Measurements from ENCODE around the gene NOSIP. TPM values are rescaled to one million over a fixed set of nuclear protein-coding genes. Genes with fewer than 3 reads are reported as not detected.

NOSIP gene
- polyA plus RNA-seq, 4 donors: 62.3 to 89.4 (median 68.5) TPM

DNA sequence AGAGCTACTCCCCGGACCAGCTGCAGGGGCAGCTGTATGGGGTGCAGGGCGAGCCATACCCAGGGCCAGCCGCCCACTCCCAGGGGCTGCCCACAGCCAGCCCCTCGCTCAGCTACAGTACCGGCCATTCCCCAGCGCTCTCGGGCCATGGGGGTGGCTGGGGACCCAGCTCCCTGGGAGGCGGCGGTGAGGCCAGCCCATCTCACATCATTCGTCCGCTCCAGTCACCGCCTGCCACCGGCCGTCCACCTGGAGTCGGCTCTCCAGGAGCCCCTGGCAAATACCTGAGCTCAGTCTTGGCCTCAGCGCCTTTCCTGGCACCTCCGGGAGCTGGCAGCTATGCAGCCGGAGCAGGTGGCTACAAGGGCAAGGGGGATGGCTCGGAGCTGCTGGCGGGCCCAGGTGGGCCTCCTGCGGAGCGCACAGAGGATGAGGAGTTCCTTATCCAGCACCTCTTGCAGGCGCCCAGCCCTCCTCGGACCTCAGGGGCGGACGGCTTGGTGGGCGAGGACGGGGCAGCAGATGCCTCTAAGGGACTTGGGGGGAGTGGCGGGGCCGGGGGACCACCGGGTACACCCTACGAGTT is 15.6 kb upstream of the NOSIP start:
- DNase-seq (ENCODE audit: low read depth in 4 of 4, low spot score in 2 of 4): no peak

DNA sequence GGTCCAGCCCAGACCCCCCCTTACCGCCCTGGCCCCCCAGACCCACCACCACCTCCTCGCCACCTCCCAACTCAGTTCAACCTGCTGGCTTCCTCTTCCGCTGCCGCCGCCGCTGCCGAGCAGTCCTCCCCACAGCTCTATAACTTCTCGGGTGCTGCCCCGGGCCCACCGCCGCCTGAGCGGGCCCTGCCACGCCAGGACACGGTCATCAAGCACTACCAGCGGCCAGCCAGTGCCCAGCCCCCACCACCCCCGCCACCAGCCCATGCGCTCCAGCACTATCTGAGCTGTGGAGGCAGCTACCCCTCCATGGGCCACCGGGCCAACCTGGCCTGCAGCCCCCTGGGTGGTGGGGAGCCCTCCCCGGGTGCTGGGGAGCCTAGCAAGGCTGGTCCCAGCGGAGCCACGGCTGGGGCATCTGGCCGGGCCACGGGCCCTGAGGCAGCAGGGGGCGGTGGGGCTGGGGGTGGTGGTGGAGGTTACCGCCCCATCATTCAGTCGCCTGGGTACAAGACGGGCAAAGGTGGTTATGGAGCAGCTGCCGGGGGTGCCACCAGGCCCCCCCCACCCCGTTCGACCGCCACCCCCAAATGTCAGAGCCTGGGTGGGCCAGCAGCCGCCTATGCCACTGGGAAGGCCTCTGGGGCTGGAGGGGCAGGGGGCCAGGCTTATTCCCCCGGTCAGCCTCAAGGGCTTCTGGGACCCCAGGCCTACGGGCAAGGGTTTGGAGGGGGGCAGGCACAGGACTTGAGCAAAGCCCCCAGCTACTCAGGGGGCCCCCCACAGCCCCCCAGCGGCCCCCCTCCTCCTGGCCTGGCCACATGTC is 14.8 kb upstream of the NOSIP start:
- DNase-seq (ENCODE audit: low read depth in 4 of 4, low spot score in 2 of 4): no peak

DNA sequence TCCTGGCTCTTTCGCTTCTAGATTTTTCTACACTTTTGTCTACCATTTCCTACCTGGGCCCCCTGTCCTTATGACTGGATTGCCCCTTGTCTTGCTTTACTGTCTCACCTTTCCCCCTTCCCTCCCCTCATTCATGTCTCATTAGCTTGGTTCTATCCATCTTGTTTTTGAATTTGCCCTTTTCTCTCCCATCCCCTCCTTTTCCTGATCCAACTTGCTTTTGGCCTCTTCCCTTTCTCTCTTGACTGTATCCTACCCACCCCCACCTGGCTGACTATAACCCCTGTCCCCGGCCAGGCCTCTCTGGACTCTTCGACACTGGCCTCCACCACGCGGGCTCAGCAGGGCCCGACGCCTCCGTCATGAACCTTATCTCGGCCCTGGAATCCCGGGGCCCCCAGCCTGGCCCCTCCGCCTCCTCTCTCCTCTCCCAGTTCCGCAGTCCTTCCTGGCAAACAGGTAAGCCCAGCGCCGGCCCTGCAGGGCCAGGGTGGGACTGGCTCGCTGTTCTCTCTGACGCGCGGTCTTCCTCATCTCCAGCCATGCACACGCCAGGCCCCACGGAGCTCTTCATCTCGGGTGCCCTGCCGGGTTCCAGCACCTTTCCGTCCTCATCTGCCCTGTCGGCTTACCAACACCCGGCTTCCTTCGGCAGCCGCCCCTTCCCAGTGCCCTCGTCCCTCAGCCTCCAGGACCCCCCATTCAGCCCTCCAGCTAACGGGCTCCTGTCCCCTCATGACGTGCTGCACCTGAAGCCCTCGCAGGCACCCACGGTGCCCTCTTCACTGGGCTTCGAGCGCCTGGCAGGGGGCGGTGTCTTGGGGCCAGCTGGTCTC is 14.0 kb upstream of the NOSIP start:
- no peak for DNase-seq (ENCODE audit: low read depth in 4 of 4, low spot score in 2 of 4)

DNA sequence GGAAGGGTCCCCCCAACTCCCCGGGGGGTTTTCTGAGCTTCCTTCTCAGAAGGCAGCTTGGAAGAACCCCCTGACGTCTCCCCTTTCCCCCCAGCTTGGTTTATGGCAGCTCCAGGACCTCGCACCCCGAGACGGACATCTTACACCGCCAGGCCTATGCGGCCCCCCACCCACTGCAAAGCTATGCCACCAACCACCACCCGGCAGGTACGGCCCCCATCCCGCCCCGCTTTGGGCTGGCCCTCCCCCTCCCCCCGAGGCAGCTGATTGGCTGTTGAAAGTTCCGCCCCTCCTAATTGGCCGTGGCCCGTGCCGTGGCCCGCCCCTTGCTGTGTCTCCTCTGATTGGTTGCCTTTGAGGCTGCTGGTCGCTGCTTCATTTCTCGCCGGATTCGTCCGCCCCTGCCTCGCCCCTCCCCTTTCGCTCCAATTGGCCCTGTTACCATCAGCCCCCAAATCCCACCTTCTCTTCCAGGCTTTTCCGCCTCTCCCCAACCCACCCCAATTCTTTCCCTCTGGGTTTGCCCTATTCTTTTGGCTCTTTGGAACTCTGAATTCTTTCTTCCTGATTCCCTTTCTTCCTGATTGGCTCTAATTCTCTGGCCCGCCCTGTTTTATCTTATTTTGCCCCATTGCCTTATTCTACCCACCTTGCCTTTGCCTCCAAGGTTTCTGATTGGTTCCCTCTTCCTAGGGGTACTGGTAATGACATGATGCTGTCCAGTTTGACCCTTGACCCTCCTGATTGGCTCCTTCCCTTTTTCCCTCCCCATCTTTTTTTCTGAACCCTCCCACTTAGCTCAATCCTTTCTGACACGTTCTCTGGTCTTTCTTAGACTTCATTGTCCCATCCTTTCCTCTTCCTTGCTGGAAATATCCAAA is 13.1 kb upstream of the NOSIP start:
- DNase-seq (ENCODE audit: low read depth in 4 of 4, low spot score in 2 of 4): peak in 1 of 4 donors; percentile 87

DNA sequence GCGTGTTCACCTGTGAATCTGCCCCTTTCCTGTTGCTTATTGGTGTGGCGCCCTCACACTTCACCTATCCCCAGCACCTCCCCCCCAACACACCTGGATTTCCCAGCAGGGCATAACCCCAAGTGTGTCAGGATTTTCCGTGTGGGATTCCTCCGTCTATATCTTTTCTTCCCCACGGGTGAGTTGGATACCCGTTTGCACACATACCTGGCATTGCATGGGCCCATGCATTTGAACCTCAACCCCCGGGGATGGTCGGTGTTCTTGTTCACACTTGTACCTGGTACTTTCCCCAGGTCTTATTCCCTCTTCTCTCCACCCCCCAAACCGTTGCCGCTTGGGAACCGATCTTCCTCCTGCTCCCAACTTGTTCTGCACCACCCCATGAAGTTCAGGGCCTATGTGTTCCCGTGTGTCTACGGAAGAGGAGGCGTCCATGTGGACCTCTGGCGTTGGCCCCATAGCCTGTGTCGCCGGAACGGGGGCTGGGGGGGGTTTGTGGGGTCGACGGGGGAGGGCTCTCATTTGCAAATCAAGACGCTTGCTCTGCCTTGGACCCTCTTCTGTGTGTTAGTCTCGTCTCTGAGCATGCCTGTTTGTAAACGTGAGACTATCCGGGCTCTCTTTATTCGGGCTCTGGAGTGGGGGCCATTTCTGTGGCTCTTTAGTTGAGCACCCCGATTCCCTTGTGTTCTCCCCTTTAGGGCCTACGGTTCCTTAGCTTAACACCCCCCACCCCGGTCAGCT is 12.3 kb upstream of the NOSIP start:
- DNase-seq (ENCODE audit: low read depth in 4 of 4, low spot score in 2 of 4): no peak

DNA sequence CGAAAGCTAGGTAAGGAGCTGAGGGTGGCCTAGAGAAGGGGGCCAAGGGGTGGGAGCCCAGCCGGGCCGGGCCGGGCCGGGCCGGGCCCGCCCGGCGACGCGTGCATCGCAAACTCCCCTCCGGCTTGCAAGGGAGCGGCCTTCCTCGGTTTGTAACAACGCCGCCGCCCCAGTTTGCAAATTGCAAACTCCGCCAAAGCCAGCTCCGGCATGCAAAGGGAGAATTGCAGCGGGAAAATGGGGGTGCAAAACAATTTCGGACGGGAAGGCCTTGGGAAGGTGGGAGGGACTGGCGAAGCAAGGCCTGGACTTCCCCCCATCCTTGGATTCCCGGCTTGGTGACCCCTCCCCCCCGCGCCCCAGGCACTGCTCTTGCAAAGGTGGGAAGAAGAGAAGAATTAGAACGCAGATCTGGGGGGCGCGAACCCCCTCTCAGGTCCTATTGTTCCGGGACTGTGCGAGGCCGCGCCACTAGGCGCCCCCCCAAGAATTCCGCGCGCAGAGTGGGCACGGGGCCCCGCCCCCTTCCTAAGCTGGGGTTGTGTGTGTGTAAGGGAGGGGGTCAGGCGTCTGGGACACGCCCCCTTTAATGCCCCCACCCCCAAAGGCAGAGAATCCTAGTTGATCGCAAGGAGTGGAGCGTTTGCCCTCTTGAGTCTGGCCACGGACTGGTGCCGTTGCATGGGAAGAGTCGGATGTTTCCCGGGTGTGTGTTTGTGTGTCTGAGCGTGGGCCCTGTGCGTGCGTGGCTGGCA is 11.6 kb upstream of the NOSIP start:
- no peak for DNase-seq (ENCODE audit: low read depth in 4 of 4, low spot score in 2 of 4)

DNA sequence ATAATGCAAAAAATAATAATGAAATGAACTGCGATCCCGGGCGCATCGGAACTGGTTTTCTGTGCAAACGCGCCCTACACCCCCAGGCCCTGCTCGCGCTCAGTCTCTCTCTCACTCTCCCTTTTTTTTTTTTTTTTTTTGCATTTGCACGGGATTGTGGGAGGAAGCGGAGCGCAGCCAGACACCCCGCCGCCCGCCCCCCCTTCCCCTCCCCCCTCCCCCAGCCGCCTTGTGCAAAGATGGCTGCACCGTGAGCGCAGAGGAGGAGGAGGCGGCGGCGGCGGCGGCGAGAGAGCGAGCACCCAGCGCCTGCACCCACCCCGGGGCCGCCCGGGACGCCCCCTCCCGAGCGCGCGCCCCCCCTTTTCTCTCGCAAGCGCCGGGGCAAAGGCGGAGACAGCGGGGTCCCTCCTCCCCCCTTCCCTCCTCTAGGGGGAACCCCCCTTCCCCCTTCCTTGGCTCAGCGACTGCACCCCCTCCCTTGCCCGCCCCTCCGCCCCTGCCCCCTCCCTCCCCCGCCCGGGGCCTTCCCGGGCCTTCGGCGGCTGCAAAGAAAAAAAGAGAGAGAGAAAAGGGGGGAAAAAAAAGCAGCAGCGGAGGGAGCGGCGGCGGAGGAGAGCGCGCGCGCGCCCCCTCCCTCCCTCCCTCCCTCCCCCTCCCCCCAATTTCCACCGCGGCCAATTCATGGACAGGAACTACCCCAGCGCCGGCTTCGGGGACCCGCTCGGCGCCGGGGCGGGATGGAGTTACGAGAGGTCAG is 10.8 kb upstream of the NOSIP start, which contains the start of gene PRR12:
Gene PRR12 (plus strand): TSS at position 212 of the 760 bp plus-strand sequence. CDS start 473 bp downstream, at position 685.
- DNase-seq (ENCODE audit: low read depth in 4 of 4, low spot score in 2 of 4): no peak

DNA sequence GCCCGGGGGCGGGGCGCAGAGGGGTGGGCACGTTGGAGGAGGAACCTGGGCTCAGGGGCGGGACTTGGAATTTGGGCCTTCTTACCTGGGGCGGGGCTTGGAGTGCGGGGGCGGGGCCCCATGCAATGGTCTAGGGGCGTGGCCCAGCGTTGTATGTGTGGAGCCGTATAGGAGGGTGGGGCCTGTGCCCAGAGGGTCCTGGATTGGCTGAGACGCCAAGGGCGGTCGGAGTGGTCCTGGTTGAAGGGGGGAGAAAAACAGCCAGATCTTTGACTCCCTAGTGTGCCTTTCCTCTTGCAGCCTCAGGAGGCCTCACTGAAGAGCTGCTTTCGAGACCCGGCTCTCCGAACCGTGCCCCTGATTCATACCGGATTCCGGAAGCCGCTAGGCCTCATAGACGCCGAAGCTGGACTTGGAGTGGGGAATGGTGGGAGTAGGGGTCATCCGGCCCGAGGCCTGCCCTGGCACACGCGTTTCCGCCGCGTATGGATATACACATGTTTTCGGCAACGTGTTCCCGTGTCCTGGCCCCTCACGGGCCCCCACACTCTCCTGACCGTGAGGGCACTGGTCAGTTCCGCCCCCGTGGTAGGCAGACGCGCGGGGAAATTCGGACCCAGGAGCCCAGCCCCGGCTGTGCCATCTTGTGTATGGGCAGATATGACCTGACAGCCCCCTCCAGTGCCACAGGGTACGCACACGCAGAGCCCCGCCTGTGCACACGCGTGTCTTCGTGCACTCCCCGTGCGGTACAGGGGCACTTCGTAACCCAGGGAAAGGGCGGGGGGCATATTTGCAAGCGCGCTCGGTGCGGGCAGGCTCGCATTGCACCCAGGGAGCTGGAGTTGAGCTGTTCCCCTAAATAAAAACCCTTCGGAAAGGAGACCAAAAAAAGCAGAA is 10.0 kb upstream of the NOSIP start:
- DNase-seq (ENCODE audit: low read depth in 4 of 4, low spot score in 2 of 4): peak; percentile 83 to 94 (median 88)

DNA sequence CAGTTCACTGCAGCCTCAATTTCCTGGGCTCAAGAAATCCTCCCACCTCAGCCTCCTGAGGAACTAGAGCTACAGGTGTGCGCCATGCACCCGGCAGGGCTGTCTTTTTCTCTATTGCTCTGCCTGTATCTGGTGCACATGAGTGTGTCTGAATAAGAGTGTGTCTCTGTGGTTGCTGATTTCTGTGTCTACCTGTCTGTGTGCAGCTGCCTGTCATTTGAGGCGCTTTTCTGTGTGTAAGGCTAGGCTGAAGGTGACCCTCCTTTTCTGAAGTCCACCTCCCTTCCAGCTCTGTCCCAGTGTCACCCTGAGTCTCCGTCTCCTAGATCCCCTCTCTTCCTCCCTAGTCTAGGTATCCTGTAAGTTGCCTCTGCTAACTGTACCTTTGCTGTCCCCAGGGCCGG is 9.1 kb upstream of the NOSIP start:
- no peak for DNase-seq (ENCODE audit: low read depth in 4 of 4, low spot score in 2 of 4)

DNA sequence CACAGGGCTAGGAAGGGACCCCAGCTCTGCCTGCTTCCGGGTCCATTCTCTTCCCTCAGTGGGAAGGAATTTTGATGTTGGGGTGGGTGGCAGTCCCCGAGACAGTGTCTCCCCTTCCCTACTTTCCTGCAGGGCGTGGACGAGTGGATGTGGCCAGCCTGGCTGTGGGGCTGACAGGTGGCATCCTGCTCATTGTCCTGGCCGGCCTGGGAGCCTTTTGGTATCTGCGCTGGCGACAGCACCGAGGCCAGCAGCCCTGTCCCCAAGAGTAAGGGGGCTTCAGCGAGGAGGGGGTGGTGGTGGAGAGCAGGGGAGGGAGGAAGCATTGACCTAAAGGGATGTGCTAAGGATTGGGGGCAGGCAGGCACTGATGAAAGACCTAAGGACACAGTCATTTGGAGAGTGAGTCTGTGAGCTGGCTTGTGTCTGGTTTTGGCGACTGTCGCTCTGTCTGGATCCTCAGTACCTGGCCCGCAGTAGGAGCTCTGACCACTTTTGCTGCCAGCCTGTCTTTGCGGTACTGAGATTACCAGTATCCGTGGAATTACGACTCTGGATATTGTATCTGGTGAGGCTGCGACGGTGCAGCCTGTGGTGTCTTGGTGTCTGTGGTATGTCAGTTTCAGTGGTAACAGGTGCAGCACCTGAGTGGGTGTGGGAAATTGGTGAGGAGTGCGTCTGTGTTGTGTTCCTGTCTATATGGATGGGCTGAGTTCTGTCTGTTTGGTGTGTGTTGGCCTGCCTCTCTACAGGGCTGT is 8.2 kb upstream of the NOSIP start:
- no peak for DNase-seq (ENCODE audit: low read depth in 4 of 4, low spot score in 2 of 4)

DNA sequence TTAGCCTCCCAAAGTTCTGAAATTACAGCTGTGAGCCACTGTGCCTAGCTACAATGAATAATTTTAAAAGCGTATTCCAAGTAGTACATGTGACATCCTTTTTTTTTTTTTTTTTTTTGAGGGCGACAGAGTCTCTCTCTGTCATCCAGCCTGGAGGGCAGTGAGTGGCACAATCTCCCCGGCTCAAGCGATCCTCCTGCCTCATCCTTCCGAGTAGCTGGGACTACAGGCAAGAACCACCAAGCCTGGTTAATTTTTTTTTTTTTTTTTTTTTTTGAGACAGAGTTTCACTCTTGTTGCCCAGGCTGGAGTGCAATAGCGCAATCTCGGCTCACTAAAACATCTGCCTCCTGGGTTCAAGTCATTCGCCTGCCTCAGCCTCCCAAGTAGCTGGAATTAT is 6.9 kb upstream of the NOSIP start:
- no peak for DNase-seq (ENCODE audit: low read depth in 4 of 4, low spot score in 2 of 4)

DNA sequence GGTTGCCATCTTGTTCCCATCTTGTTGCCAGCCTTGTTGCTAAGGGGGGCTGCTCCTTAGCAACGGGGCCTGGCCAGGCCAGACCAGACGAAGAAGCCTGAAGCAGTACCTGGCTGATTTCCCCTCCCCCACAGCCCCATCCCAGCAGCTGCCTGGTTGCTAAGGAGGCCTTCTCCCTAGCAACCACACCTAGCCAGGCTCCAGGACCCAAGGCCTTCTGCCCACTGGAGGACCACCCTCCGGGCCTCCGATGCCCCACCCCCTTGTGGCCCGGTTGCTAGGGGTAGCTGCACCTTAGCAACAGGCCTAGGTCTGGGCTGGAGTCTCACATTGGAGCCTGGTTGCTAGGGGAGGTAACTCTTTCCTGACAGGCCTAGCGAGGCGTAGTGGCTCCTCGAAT is 4.7 kb upstream of the NOSIP start:
- DNase-seq (ENCODE audit: low read depth in 4 of 4, low spot score in 2 of 4): no peak

DNA sequence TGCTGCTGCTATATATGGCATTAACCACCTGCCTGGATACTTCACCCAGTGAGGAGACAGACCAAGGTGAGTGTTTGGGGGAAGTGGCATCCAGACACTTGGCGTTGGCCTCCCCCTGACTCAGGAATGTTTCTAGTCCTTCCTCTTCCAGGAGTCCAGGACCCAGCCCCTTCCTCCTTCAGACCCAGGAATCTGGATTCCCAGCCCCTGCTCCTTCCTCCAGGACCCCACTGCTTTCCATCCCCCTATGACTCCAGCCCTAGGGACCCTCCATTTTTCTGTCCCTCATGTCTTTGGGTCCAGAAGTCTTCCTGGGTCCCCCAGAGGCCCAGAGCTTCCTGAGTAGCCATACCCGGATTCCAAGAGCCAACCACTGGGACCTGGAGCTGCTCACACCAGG is 2.9 kb upstream of the NOSIP start:
- DNase-seq (ENCODE audit: low read depth in 4 of 4, low spot score in 2 of 4): no peak

DNA sequence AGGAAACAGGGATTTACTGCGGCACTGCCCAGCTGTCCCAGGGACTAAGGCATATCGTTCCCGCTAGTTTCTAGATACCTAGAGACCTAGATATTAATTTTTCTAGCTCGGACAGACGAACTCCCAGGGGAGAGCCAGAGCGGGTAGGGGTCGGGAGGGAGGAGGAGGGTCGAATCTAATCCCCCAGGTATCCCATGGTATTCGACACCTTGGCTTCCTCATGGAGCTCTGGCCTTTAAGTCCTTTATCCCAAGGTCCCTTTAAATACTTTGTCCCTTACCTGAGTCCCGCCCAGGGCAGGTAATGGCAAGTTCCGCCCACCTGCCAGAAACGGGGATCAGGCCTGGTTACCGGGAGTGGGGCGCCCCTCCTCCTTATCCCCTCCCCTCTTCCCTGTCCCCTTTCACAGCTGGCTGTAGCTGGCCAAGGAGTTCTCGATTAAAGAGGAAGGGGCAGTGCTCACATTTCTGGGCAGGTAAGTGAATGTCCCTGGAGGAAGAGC is 702 bp upstream of the NOSIP start, which contains the start of gene PRRG2:
Gene PRRG2 (plus strand): TSS at position 310 of the 502 bp plus-strand sequence. CDS start 1,904 bp downstream, outside the sequence.
- no peak for DNase-seq (ENCODE audit: low read depth in 4 of 4, low spot score in 2 of 4)

DNA sequence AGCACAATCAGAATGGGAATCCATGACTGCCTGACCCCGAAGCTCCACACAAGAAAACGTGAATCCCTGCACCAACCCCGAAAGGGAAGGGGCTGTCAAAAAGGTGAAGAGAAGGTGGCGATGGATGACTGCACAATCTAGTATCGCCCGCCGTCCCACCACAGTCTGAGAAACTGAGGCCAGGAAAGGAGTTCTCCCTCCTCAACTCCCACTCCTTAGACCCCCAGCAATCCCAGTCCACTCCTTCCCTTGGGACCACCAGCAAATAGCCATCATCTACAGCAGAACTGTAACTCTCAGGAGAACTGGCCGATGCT is 451 bp downstream of the NOSIP start:
- no peak for DNase-seq (ENCODE audit: low read depth in 4 of 4, low spot score in 2 of 4)

DNA sequence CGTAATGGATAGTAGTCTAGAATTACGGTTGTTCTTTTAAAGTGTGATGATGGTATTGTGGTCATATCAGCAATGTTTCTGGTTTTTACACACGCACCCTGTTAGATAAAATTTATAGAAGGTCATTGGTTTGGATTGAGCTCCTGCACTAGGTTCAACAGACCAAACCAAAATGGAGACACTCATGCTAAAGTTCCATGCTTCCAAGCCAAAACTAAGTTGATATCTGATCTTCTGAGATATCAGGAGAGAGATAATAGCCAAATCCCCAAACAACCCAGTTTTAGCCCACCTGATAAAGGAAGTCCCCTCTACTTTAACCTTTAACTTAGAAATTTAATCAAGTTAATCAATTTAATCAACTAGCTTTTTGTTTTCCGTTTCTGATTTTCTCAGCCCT is 1.2 kb downstream of the NOSIP start:
- DNase-seq (ENCODE audit: low read depth in 4 of 4, low spot score in 2 of 4): no peak
